ENCODE measurements around the gene C2orf81.

DNA sequence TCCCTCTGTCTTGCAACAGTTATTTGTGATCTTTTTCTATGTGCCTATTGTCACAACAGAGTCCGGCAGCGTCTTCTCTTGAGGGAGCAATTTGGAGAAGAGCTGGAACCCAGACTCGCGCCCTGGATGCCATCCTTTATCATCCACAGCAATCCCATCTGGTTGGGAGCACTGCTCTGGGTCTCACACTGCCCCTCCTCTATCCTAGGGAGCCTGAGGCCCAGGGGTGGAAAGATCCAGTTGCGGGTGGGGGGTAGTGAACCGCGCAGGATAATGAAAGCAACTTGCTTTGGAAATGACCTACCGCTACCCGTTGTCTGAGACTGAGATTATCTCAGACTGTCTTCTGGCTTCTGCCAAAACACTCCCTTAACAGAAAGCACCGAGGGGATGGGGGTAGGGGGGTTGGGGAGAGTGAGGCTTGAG lies 37.5 kb upstream of the C2orf81 start:
- TF ChIP-seq, protein P1, sequence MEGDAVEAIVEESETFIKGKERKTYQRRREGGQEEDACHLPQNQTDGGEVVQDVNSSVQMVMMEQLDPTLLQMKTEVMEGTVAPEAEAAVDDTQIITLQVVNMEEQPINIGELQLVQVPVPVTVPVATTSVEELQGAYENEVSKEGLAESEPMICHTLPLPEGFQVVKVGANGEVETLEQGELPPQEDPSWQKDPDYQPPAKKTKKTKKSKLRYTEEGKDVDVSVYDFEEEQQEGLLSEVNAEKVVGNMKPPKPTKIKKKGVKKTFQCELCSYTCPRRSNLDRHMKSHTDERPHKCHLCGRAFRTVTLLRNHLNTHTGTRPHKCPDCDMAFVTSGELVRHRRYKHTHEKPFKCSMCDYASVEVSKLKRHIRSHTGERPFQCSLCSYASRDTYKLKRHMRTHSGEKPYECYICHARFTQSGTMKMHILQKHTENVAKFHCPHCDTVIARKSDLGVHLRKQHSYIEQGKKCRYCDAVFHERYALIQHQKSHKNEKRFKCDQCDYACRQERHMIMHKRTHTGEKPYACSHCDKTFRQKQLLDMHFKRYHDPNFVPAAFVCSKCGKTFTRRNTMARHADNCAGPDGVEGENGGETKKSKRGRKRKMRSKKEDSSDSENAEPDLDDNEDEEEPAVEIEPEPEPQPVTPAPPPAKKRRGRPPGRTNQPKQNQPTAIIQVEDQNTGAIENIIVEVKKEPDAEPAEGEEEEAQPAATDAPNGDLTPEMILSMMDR (IDR thresholded peaks at IDR 0.05): no peak
- TF ChIP-seq POLR2A (IDR thresholded peaks at IDR 0.05) (no peak), POLR2AphosphoS5 (IDR thresholded peaks at IDR 0.05) (no peak)

Data from prostate gland (tissue), 2 donors.